Peyer's patch (tissue), 4 donors: Measurements from ENCODE around the gene NOC2L.

Source experiments
- POLR2A ChIP-seq, 2 donors: fragments of 450-650 bp; IDR thresholded peaks; one replicate each; pipeline ENCODE4 v1.5.1; 2017; ENCODE audit warnings: antibody characterized with exemption in 2 of 2, mild to moderate bottlenecking in 2 of 2, moderate library complexity in 2 of 2
- TF ChIP-seq, protein P1 (sequence below), 6 experiments: fragments of 450-650 bp in 4 of 6; fragments of 200-600 bp in 2 of 6; sonication (generic) in 1 of 6; IDR thresholded peaks; one replicate each; pipeline ENCODE4 v1.5.1; 2017 to 2019; ENCODE audit warnings: antibody characterized with exemption in 6 of 6, mild to moderate bottlenecking in 3 of 6, moderate library complexity in 1 of 6

DNA sequence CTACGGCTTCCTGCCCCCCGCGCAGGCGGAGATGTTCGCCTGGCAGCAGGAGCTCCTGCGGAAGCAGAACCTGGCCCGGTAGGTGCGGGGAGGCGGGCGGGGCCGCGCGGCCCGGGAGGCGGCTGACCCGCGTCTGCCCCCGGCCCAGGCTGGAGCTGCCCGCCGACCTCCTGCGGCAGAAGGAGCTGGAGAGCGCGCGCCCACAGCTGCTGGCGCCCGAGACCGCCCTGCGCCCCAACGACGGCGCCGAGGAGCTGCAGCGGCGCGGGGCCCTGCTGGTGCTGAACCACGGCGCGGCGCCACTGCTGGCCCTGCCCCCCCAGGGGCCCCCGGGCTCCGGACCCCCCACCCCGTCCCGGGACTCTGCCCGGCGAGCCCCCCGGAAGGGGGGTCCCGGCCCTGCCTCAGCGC lies 16.6 kb downstream of the NOC2L start:
- TF ChIP-seq, protein P1, sequence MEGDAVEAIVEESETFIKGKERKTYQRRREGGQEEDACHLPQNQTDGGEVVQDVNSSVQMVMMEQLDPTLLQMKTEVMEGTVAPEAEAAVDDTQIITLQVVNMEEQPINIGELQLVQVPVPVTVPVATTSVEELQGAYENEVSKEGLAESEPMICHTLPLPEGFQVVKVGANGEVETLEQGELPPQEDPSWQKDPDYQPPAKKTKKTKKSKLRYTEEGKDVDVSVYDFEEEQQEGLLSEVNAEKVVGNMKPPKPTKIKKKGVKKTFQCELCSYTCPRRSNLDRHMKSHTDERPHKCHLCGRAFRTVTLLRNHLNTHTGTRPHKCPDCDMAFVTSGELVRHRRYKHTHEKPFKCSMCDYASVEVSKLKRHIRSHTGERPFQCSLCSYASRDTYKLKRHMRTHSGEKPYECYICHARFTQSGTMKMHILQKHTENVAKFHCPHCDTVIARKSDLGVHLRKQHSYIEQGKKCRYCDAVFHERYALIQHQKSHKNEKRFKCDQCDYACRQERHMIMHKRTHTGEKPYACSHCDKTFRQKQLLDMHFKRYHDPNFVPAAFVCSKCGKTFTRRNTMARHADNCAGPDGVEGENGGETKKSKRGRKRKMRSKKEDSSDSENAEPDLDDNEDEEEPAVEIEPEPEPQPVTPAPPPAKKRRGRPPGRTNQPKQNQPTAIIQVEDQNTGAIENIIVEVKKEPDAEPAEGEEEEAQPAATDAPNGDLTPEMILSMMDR (IDR thresholded peaks at IDR 0.05), result no peak
- TF ChIP-seq POLR2A (IDR thresholded peaks at IDR 0.05), result no peak
